MM.1S (cell line): ENCODE data around the gene SPACA6.

Experiments used
- CTCF ChIP-seq: fragments of 300-600 bp; sonication (generic); IDR thresholded peaks from 2 replicates; pipeline ENCODE4 v1.5.1; 2016; ENCODE audit warnings: antibody characterized with exemption, low read length, mixed read lengths
- EZH2 ChIP-seq: fragments of 300-600 bp; sonication (generic); optimal IDR thresholded peaks from 2 replicates; pipeline ENCODE3; 2017; ENCODE audit warnings: low read depth, mild to moderate bottlenecking, antibody characterized with exemption, low read length, mixed read lengths

- TF ChIP-seq EZH2 (no peak), CTCF (no peak)
Observed at GRCh38 chr19:51652266-51652665, 40.9 kb upstream of the SPACA6 start.
